Chondrocyte (in vitro differentiated cells): ENCODE data around the gene PUS7. TPM values are rescaled to one million over a fixed set of nuclear protein-coding genes. Genes with fewer than 3 reads are reported as not detected.
"Not testable (repeated sequence)": the region's sequence is repeated elsewhere in the genome, so short reads cannot be mapped to it uniquely, and the experiment has no call there.

Experiments used
- DNase-seq: peaks from one replicate; pipeline ENCODE4 v3.0.0; 2021; ENCODE audit warnings: mixed read lengths, low spot score
- H3K27ac Mint-ChIP-seq: one replicate; pipeline ENCODE4 v1.8.0; 2021; ENCODE audit warnings: mild to moderate bottlenecking, moderate library complexity, mixed read lengths; ENCODE audit not compliant: unreplicated experiment
- H3K27me3 Mint-ChIP-seq: 2 replicates; pipeline ENCODE4 v1.8.0; 2021; ENCODE audit warnings: low read depth, mixed read lengths
- H3K36me3 Mint-ChIP-seq: 2 replicates; pipeline ENCODE4 v1.8.0; 2021; ENCODE audit warnings: low read depth, mixed read lengths
- H3K4me1 Mint-ChIP-seq: 2 replicates; pipeline ENCODE4 v1.8.0; 2021; ENCODE audit warnings: low read depth, mild to moderate bottlenecking, mixed read lengths
- H3K4me3 Mint-ChIP-seq: one replicate; pipeline ENCODE4 v1.8.0; 2021; ENCODE audit warnings: mild to moderate bottlenecking, moderate library complexity, mixed read lengths; ENCODE audit not compliant: unreplicated experiment
- H3K9me3 Mint-ChIP-seq: 2 replicates; pipeline ENCODE4 v1.8.0; 2021; ENCODE audit warnings: low read depth, mixed read lengths
- total RNA-seq: library from RNA; stranded (reverse); gene quantifications from 3 replicates; pipeline ENCODE4 v1.2.1, GENCODE V29; 2021
- TF ChIP-seq, protein P1 (sequence below): fragments of 200-600 bp; sonication (generic); IDR thresholded peaks from 2 replicates; pipeline ENCODE4 v1.5.0; 2021; ENCODE audit warnings: antibody characterized with exemption, mild to moderate bottlenecking, moderate library complexity

The PUS7 gene
- total RNA-seq, 1 donor from 2014 or later: 18.5 TPM

GRCh38 chr7:105439174-105439893, 82.7 kb downstream of the PUS7 start:
- peaks cover 8% of the 10 kb centered on the region for H3K4me1 Mint-ChIP-seq
- DNase-seq: no peak
- H3K27ac Mint-ChIP-seq: peak overlapping the region; percentile 77
- H3K9me3 Mint-ChIP-seq: no peaks in the 10 kb centered on the region
- H3K27me3 Mint-ChIP-seq: no peaks in the 10 kb centered on the region
- no peak overlapping the region for H3K4me3 Mint-ChIP-seq
- TF ChIP-seq, protein P1, sequence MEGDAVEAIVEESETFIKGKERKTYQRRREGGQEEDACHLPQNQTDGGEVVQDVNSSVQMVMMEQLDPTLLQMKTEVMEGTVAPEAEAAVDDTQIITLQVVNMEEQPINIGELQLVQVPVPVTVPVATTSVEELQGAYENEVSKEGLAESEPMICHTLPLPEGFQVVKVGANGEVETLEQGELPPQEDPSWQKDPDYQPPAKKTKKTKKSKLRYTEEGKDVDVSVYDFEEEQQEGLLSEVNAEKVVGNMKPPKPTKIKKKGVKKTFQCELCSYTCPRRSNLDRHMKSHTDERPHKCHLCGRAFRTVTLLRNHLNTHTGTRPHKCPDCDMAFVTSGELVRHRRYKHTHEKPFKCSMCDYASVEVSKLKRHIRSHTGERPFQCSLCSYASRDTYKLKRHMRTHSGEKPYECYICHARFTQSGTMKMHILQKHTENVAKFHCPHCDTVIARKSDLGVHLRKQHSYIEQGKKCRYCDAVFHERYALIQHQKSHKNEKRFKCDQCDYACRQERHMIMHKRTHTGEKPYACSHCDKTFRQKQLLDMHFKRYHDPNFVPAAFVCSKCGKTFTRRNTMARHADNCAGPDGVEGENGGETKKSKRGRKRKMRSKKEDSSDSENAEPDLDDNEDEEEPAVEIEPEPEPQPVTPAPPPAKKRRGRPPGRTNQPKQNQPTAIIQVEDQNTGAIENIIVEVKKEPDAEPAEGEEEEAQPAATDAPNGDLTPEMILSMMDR: peak; percentile 56
- no peaks in the 10 kb centered on the region for H3K36me3 Mint-ChIP-seq

DNA sequence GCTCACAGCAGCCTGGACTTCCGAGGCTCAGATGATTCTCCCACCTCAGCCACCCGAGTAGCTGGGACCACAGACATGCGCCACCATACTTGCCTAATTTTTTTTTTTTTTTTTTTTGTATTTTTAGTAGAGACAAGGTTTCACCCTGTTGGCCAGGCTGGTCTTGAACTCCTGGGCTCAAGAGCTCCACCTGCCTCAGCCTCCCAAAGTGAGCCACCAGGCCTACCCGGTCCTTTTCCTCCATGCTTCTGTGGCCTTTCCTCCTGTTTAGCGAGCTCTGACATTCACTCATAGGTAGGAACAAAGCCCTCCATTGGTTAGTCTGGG, 83.3 kb downstream of the PUS7 start:
- Mint-ChIP-seq H3K27me3 (no peaks in the 10 kb centered on the region), H3K4me1 (peaks cover 8% of the 10 kb centered on the region), H3K36me3 (no peaks in the 10 kb centered on the region), H3K27ac (no peak overlapping the region), H3K9me3 (no peaks in the 10 kb centered on the region), H3K4me3 (no peak overlapping the region)
- TF ChIP-seq, protein P1: no peak
- DNase-seq: no peak

GRCh38 chr7:105438254-105438653, 83.8 kb downstream of the PUS7 start:
- no peak for DNase-seq
- peaks cover 8% of the 10 kb centered on the region for H3K4me1 Mint-ChIP-seq
- H3K36me3 Mint-ChIP-seq: no peaks in the 10 kb centered on the region
- H3K9me3 Mint-ChIP-seq: no peaks in the 10 kb centered on the region
- TF ChIP-seq, protein P1: no peak
- H3K27ac Mint-ChIP-seq: no peak overlapping the region
- H3K4me3 Mint-ChIP-seq: no peak overlapping the region
- no peaks in the 10 kb centered on the region for H3K27me3 Mint-ChIP-seq

- not testable (repeated sequence) for H3K4me3 Mint-ChIP-seq, H3K27me3 Mint-ChIP-seq, H3K27ac Mint-ChIP-seq, H3K4me1 Mint-ChIP-seq, H3K9me3 Mint-ChIP-seq, DNase-seq, H3K36me3 Mint-ChIP-seq
Measured at GRCh38 chr7:105437356-105437755, 84.7 kb downstream of the PUS7 start.

DNA sequence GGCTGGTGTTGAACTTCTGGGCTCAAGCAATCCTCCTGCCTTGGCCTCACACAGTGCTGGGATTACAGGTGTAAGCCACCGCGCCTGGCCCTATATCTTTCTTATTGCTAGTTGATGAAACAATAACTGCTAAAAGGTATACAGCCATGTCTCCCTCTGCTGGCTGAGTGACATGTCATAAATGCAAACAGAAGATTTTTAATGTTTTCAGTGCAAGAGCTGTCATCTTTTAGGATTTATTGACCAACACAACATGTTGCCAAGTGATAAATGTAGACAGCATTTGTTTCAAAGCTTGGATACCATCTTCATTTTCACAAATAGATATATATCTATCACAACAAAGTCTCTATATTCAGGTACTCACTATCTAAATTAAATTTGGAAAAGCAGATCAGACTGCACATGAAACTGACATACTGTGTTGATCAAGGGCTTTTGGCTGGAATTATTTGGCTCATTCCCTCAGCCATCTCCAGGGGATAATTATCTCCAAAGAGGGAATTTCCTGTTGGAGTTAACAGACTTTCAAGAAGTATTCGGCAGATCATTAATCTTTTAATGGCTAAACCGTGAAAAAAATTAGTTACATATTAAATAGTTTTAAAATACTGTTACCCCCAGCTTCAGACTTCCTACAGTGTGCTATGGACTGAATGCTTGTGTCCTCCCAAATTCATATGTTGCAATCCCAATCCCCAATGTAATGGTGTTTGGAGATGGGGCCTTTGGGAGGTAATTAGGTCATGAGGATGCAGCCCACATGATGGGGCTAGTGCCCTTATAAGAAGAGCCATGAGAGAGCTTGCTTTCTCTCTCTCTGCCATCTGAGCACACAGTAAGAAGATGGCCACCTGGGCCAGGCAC, 92.1 kb downstream of the PUS7 start:
- TF ChIP-seq, protein P1: peak; percentile 81
- H3K4me1 Mint-ChIP-seq: peaks cover 9% of the 10 kb centered on the region
- no peak for DNase-seq

More for the DNA sequence above, 92.1 kb downstream of the PUS7 start:
- no peaks in the 10 kb centered on the region for H3K36me3 Mint-ChIP-seq
- no peaks in the 10 kb centered on the region for H3K27me3 Mint-ChIP-seq
- peak overlapping the region; percentile 27 for H3K27ac Mint-ChIP-seq
- no peak overlapping the region for H3K4me3 Mint-ChIP-seq
- H3K9me3 Mint-ChIP-seq: no peaks in the 10 kb centered on the region
